ENCODE results near the gene THSD4.

DNA sequence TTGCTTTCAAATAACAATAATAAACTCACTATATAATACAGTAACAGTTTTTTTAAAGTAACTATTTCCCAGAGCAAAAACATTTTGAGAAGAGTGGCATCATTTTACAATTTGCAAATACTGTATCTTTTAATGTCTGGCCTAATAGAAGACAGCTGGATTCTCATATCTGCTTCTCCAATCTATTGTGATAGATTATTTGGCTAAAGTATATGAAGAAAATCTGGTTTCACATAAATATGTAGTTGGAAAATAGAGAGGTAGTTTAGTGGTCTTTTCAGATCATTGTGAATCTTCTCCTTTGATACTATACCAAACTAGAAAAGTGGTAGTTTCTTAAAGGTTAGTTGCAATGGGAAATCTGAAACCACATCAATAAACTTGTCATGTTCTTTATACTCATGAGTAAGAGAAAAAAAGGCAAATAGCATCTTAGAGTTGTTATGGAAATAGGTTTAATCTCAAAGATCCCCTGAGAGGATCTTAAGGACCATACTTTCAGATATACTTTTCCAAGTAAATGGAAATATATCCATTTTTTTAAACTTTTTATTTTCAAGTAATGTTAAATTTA lies 570.2 kb downstream of the THSD4 start:
- TF ChIP-seq, protein P1, sequence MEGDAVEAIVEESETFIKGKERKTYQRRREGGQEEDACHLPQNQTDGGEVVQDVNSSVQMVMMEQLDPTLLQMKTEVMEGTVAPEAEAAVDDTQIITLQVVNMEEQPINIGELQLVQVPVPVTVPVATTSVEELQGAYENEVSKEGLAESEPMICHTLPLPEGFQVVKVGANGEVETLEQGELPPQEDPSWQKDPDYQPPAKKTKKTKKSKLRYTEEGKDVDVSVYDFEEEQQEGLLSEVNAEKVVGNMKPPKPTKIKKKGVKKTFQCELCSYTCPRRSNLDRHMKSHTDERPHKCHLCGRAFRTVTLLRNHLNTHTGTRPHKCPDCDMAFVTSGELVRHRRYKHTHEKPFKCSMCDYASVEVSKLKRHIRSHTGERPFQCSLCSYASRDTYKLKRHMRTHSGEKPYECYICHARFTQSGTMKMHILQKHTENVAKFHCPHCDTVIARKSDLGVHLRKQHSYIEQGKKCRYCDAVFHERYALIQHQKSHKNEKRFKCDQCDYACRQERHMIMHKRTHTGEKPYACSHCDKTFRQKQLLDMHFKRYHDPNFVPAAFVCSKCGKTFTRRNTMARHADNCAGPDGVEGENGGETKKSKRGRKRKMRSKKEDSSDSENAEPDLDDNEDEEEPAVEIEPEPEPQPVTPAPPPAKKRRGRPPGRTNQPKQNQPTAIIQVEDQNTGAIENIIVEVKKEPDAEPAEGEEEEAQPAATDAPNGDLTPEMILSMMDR (IDR thresholded peaks at IDR 0.05) = no peak
- TF ChIP-seq POLR2A (IDR thresholded peaks at IDR 0.05) = no peak
